Neural cell (in vitro differentiated cells): ENCODE data around the gene SLC1A2. TPM values are rescaled to one million over a fixed set of nuclear protein-coding genes. Genes with fewer than 3 reads are reported as not detected.

Source experiments
- H2AFZ ChIP-seq: fragments of 200-600, 300-800 bp; sonication (generic), shearing (Covaris generic); 2 replicates; pipeline ENCODE4 v1.6.0; 2014; ENCODE audit warnings: low read depth, mild to moderate bottlenecking, antibody characterized with exemption, low read length, moderate library complexity
- H3F3A ChIP-seq: fragments of 200-600 bp; shearing (Covaris generic); 2 replicates; pipeline ENCODE4 v1.6.1; 2016; ENCODE audit warnings: mild to moderate bottlenecking, moderate library complexity, mixed read lengths, antibody characterized with exemption, low read length; ENCODE audit not compliant: insufficient read depth, poor library complexity, severe bottlenecking
- H3K27ac ChIP-seq: fragments of 200-600, 300-800 bp; sonication (generic), shearing (Covaris generic); 2 replicates; pipeline ENCODE4 v1.5.1; 2014; ENCODE audit warnings: mild to moderate bottlenecking, low read length, moderate library complexity
- H3K27me3 ChIP-seq: fragments of 300-800, 200-600 bp; sonication (generic), shearing (Covaris generic); 2 replicates; pipeline ENCODE4 v1.6.0; 2014; ENCODE audit warnings: mild to moderate bottlenecking, low read depth, low read length, moderate library complexity; ENCODE audit not compliant: insufficient read depth
- H3K36me3 ChIP-seq: fragments of 300-800, 200-600 bp; sonication (generic), shearing (Covaris generic); 2 replicates; pipeline ENCODE4 v1.5.1; 2014; ENCODE audit warnings: mild to moderate bottlenecking, antibody characterized with exemption, low read length, moderate library complexity; ENCODE audit not compliant: insufficient read depth
- H3K4me2 ChIP-seq: fragments of 300-800, 200-600 bp; sonication (generic), shearing (Covaris generic); 2 replicates; pipeline ENCODE4 v1.6.0; 2014; ENCODE audit warnings: mild to moderate bottlenecking, low read length
- H3K4me3 ChIP-seq: fragments of 300-800, 200-600 bp; sonication (generic), shearing (Covaris generic); 2 replicates; pipeline ENCODE4 v1.5.1; 2014; ENCODE audit warnings: mild to moderate bottlenecking, low read length, moderate library complexity
- H3K79me2 ChIP-seq: fragments of 200-600 bp; shearing (Covaris generic); replicated peaks from 2 replicates; pipeline ENCODE4 v1.6.0; 2014; ENCODE audit warnings: mild to moderate bottlenecking, low read length, moderate library complexity; ENCODE audit not compliant: insufficient read depth
- H3K9ac ChIP-seq: fragments of 300-800, 200-600 bp; sonication (generic), shearing (Covaris generic); 2 replicates; pipeline ENCODE4 v1.6.1; 2016; ENCODE audit warnings: mild to moderate bottlenecking, low read length, mixed read lengths
- H3K9me2 ChIP-seq: fragments of 200-600 bp; shearing (Covaris generic); 2 replicates; pipeline ENCODE4 v1.6.1; 2016; ENCODE audit warnings: mild to moderate bottlenecking, low read length, mixed read lengths; ENCODE audit not compliant: insufficient read depth
- H3K9me3 ChIP-seq: fragments of 200-600, 300-800 bp; sonication (generic), shearing (Covaris generic); 2 replicates; pipeline ENCODE4 v1.6.1; 2016; ENCODE audit warnings: mild to moderate bottlenecking, mixed run types, low read length, moderate library complexity, mixed read lengths
- H4K20me1 ChIP-seq: fragments of 200-600 bp; shearing (Covaris generic); 2 replicates; pipeline ENCODE4 v1.6.1; 2016; ENCODE audit warnings: mild to moderate bottlenecking, mixed run types; ENCODE audit not compliant: insufficient read depth
- CTCF ChIP-seq: fragments of 450-650 bp; IDR thresholded peaks from 2 replicates; pipeline ENCODE4 v1.5.1; 2014; ENCODE audit warnings: antibody characterized with exemption, mild to moderate bottlenecking, moderate library complexity; ENCODE audit not compliant: poor library complexity, severe bottlenecking
- EP300 ChIP-seq: fragments of 450-650 bp; conservative IDR thresholded peaks from 2 replicates; pipeline ENCODE4 v1.6.1; 2014; ENCODE audit warnings: antibody characterized with exemption, mild to moderate bottlenecking, moderate library complexity; ENCODE audit not compliant: poor library complexity, severe bottlenecking
- EZH2 ChIP-seq: fragments of 200-600, 300-800 bp; shearing (Covaris generic), sonication (generic); IDR thresholded peaks from 2 replicates; pipeline ENCODE4 v1.6.1; 2014; ENCODE audit warnings: antibody characterized with exemption, low read length, borderline replicate concordance, mild to moderate bottlenecking; ENCODE audit not compliant: insufficient read depth, poor library complexity, severe bottlenecking
- MXI1 ChIP-seq: fragments of 450-650 bp; conservative IDR thresholded peaks from 2 replicates; pipeline ENCODE4 v1.6.1; 2014; ENCODE audit warnings: antibody characterized with exemption, mild to moderate bottlenecking; ENCODE audit not compliant: poor library complexity, severe bottlenecking
- POLR2AphosphoS5 ChIP-seq: IDR thresholded peaks from 2 replicates; pipeline ENCODE4 v1.6.1; 2012
- RAD21 ChIP-seq: fragments of 450-650 bp; conservative IDR thresholded peaks from 2 replicates; pipeline ENCODE4 v1.6.1; 2014; ENCODE audit warnings: antibody characterized with exemption, mild to moderate bottlenecking, moderate library complexity
- REST ChIP-seq: IDR thresholded peaks from 2 replicates; pipeline ENCODE4 v1.6.1; 2012; ENCODE audit warnings: borderline replicate concordance
- SMC3 ChIP-seq: fragments of 450-650 bp; conservative IDR thresholded peaks from 2 replicates; pipeline ENCODE4 v1.6.1; 2014; ENCODE audit warnings: antibody characterized with exemption, mild to moderate bottlenecking, moderate library complexity; ENCODE audit not compliant: poor library complexity
- TAF1 ChIP-seq: IDR thresholded peaks from 2 replicates; pipeline ENCODE4 v1.6.1; 2012; ENCODE audit warnings: low read depth
- polyA plus RNA-seq: library from polyadenylated mRNA; depleted of rRNA; stranded (reverse); fragments of >200 nt; gene quantifications from 2 replicates; pipeline ENCODE4 v1.2.3, GENCODE V29; 2014

SLC1A2 gene
- polyA plus RNA-seq, 1 donor from 2014 or later, result 134 TPM

GRCh38 chr11:35236667-35237003 lies 182.7 kb downstream of the SLC1A2 start:
- no peaks in the 10 kb centered on the region for H3K79me2 ChIP-seq
- no peak overlapping the region for H3K4me2 ChIP-seq

GRCh38 chr11:35235936-35236666 lies 183.3 kb downstream of the SLC1A2 start:
- no peaks in the 10 kb centered on the region for H3K27me3 ChIP-seq
- H3K36me3 ChIP-seq, result no peaks in the 10 kb centered on the region
- H4K20me1 ChIP-seq, result no peaks in the 10 kb centered on the region
- H2AFZ ChIP-seq, result no peak overlapping the region
- no peak overlapping the region for H3K9ac ChIP-seq
- H3K4me3 ChIP-seq, result no peak overlapping the region
- H3K9me3 ChIP-seq, result no peaks in the 10 kb centered on the region
- no peaks in the 10 kb centered on the region for H3F3A ChIP-seq
- H3K79me2 ChIP-seq, result no peaks in the 10 kb centered on the region
- no peak overlapping the region for H3K4me2 ChIP-seq
- H3K9me2 ChIP-seq, result no peaks in the 10 kb centered on the region
- no peak overlapping the region for H3K27ac ChIP-seq
- TF ChIP-seq TAF1 (no peak), EP300 (no peak), RAD21 (no peak), REST (no peak), CTCF (no peak)

More at GRCh38 chr11:35236667-35237003, 182.7 kb downstream of the SLC1A2 start:
- Histone ChIP-seq H3K4me3 (no peak overlapping the region), H3K27ac (no peak overlapping the region), H3K9me2 (no peaks in the 10 kb centered on the region), H3K27me3 (no peaks in the 10 kb centered on the region), H3K36me3 (no peaks in the 10 kb centered on the region), H4K20me1 (no peaks in the 10 kb centered on the region), H3K9me3 (no peaks in the 10 kb centered on the region), H3K9ac (no peak overlapping the region), H3F3A (no peaks in the 10 kb centered on the region), H2AFZ (no peak overlapping the region)
- no peak for TF ChIP-seq MXI1
- TF ChIP-seq EZH2, result no peak
- no peak for TF ChIP-seq EP300
- TF ChIP-seq TAF1, result no peak
- no peak for TF ChIP-seq REST
- TF ChIP-seq RAD21, result no peak
- no peak for TF ChIP-seq CTCF
- no peak for TF ChIP-seq POLR2AphosphoS5
- TF ChIP-seq SMC3, result no peak
